Bronchial epithelial cell (primary cell): ENCODE results near the gene CHRNA7. TPM values are rescaled to one million over a fixed set of nuclear protein-coding genes. Genes with fewer than 3 reads are reported as not detected.

Source experiments
- DNase-seq: peaks from one replicate; pipeline ENCODE4 v3.0.0-alpha.2; 2010; ENCODE audit warnings: low read depth
- FAIRE-seq: peaks from 2 replicates; lab custom pipeline; 2011; peaks lifted over from hg19 to GRCh38; lab: Jason Lieb, UNC
- H3K27me3 ChIP-seq: 2 replicates; pipeline ENCODE4 v1.5.1; 2011; ENCODE audit warnings: low read length; ENCODE audit not compliant: control insufficient read depth, insufficient read depth
- H3K36me3 ChIP-seq: 2 replicates; pipeline ENCODE4 v1.5.1; 2011; ENCODE audit warnings: low read length; ENCODE audit not compliant: control insufficient read depth, insufficient read depth
- H3K4me3 ChIP-seq: 2 replicates; pipeline ENCODE4 v1.5.1; 2011; ENCODE audit warnings: mild to moderate bottlenecking, low read depth, low read length, control low read depth
- CTCF ChIP-seq: IDR thresholded peaks from 2 replicates; pipeline ENCODE4 v1.5.1; 2011; ENCODE audit warnings: mild to moderate bottlenecking, moderate library complexity, low read length, control low read depth, inconsistent platforms; ENCODE audit not compliant: insufficient read depth, severe bottlenecking
- total RNA-seq: library from RNA; depleted of rRNA; stranded (reverse); fragments of >200 nt; gene quantifications from 2 replicates; pipeline ENCODE4 v1.2.1, GENCODE V29; 2014

Gene CHRNA7
- total RNA-seq, 1 donor from 2014 or later, result under 0.01 TPM

DNA sequence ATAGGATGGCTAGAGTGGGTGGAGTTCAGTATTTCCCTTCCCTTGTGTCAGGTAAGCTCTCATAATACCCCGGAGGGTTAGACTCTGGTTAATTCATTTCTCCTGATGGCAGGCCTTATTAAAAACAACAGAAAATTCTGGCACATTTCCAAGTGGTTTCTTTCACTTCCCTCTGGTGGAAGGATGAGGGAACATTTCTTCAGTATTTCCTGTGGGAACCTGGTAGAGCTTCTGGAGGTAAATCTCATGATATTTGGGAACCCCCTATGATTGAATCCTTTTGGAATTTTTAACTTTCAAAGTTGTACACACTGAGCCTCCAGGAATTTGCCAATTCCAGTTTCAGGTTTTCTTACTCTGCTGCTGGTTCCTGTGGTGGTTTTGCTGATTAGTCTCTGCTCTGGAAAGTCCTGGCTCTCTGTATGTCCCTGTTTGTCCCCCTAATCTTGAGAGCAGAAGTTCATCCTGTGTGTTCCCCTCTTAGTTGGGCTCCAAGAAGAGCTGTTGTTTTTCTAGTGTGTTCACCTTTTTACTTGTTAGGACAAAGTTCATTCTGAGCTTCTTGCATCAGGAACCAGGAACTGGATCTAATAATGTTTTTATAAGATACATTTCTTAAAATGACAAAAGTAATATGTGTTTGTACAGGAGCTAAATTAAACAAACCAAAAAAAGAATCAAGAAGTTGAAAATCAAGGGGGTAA lies 12.1 kb downstream of the CHRNA7 start:
- TF ChIP-seq CTCF, result no peak
- Histone ChIP-seq H3K36me3 (no peaks in the 10 kb centered on the region), H3K27me3 (no peaks in the 10 kb centered on the region), H3K4me3 (no peak overlapping the region)
- DNase-seq, result peak; percentile 47
- FAIRE-seq, result no peak

- no peak for TF ChIP-seq CTCF
- no peaks in the 10 kb centered on the region for H3K27me3 ChIP-seq
- no peaks in the 10 kb centered on the region for H3K36me3 ChIP-seq
- no peak for FAIRE-seq
- DNase-seq, result no peak
- no peak overlapping the region for H3K4me3 ChIP-seq
Measured at GRCh38 chr15:32053719-32054118, 23.4 kb downstream of the CHRNA7 start.

- no peaks in the 10 kb centered on the region for H3K27me3 ChIP-seq
- FAIRE-seq (no peak), DNase-seq (no peak)
- no peak for TF ChIP-seq CTCF
- no peaks in the 10 kb centered on the region for H3K36me3 ChIP-seq
- no peak overlapping the region for H3K4me3 ChIP-seq
Measured at GRCh38 chr15:32057876-32058425, 27.6 kb downstream of the CHRNA7 start.

- Histone ChIP-seq H3K27me3 (no peaks in the 10 kb centered on the region), H3K4me3 (no peak overlapping the region), H3K36me3 (no peaks in the 10 kb centered on the region)
- DNase-seq, result no peak
- FAIRE-seq, result no peak
- no peak for TF ChIP-seq CTCF
Measured at GRCh38 chr15:32060706-32061105, 30.4 kb downstream of the CHRNA7 start.

DNA sequence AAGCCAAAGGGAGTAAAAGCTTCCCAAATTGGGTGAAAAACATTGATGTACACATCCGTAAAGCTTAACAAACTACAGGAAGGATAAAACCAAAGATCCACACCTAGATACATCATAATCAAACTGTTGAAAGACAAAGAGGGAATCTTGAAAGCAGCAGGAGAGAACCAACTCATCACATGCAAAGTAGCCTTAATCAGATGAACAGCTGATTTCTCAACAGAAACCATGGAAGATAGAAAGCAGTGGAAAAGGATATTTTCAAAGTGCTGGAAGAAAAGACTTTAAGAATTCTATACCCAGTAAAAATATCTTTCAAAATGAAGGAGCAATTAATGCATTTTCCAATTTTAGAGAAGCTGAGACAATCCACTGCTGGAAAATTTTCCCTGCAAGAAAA lies 36.8 kb downstream of the CHRNA7 start:
- TF ChIP-seq CTCF, result no peak
- H3K4me3 ChIP-seq, result no peak overlapping the region
- H3K36me3 ChIP-seq, result no peaks in the 10 kb centered on the region
- no peak for FAIRE-seq
- DNase-seq, result no peak
- H3K27me3 ChIP-seq, result no peaks in the 10 kb centered on the region
